Bronchial epithelial cell (primary cell): ENCODE data around the gene CLNK. TPM values are rescaled to one million over a fixed set of nuclear protein-coding genes. Genes with fewer than 3 reads are reported as not detected.

Source experiments
- DNase-seq: peaks from one replicate; pipeline ENCODE4 v3.0.0-alpha.2; 2010; ENCODE audit warnings: low read depth
- FAIRE-seq: peaks from 2 replicates; lab custom pipeline; 2011; peaks lifted over from hg19 to GRCh38; lab: Jason Lieb, UNC
- H3K27me3 ChIP-seq: 2 replicates; pipeline ENCODE4 v1.5.1; 2011; ENCODE audit warnings: low read length; ENCODE audit not compliant: control insufficient read depth, insufficient read depth
- H3K36me3 ChIP-seq: 2 replicates; pipeline ENCODE4 v1.5.1; 2011; ENCODE audit warnings: low read length; ENCODE audit not compliant: control insufficient read depth, insufficient read depth
- H3K4me3 ChIP-seq: 2 replicates; pipeline ENCODE4 v1.5.1; 2011; ENCODE audit warnings: mild to moderate bottlenecking, low read depth, low read length, control low read depth
- total RNA-seq: library from RNA; depleted of rRNA; stranded (reverse); fragments of >200 nt; gene quantifications from 2 replicates; pipeline ENCODE4 v1.2.1, GENCODE V29; 2014
- TF ChIP-seq, protein P1 (sequence below): IDR thresholded peaks from 2 replicates; pipeline ENCODE4 v1.5.1; 2011; ENCODE audit warnings: mild to moderate bottlenecking, moderate library complexity, low read length, control low read depth, inconsistent platforms; ENCODE audit not compliant: insufficient read depth, severe bottlenecking

CLNK gene
- total RNA-seq, 1 donor from 2014 or later, result not detected

DNA sequence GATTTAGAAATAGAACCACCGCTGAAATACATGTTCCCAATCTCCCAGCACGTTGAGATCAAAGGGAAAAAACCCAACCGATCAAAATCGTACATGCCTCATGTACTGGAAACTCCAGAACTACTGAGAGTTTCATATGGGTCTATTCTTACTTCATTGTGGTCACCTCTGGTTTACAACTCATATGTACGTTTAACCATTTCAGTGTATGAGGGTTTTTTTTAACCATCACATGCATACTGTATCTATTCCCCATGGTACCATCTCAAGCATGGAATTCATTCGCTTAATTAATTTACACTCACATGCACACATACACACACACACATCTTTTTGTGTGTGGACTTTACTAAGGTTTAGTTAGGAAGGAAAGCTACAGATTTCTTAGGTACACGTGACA, 46.0 kb upstream of the CLNK start:
- TF ChIP-seq, protein P1, sequence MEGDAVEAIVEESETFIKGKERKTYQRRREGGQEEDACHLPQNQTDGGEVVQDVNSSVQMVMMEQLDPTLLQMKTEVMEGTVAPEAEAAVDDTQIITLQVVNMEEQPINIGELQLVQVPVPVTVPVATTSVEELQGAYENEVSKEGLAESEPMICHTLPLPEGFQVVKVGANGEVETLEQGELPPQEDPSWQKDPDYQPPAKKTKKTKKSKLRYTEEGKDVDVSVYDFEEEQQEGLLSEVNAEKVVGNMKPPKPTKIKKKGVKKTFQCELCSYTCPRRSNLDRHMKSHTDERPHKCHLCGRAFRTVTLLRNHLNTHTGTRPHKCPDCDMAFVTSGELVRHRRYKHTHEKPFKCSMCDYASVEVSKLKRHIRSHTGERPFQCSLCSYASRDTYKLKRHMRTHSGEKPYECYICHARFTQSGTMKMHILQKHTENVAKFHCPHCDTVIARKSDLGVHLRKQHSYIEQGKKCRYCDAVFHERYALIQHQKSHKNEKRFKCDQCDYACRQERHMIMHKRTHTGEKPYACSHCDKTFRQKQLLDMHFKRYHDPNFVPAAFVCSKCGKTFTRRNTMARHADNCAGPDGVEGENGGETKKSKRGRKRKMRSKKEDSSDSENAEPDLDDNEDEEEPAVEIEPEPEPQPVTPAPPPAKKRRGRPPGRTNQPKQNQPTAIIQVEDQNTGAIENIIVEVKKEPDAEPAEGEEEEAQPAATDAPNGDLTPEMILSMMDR, result no peak
- FAIRE-seq (no peak), DNase-seq (no peak)
- no peaks in the 10 kb centered on the region for H3K27me3 ChIP-seq
- H3K36me3 ChIP-seq, result no peaks in the 10 kb centered on the region
- H3K4me3 ChIP-seq, result no peak overlapping the region

DNA sequence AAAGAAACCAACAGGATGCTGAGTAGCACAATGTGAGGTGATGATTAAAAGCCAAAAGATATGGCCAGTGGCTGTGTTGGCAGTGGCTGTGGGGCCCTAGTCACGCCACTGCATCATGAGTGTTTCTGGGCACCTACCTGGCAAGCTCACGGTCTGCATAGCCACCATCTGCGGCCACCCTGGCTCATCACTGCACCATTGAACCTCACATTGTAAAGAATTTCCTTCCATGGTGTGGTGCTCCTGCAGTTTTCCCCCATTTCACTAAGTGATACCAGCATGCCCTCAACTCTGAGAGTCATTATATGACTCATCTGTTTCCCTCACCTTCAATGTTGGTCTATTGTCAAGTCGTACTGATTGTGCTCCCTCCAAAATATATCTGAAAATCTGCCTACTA, 45.5 kb upstream of the CLNK start:
- H3K4me3 ChIP-seq, result no peak overlapping the region
- DNase-seq (no peak), FAIRE-seq (peak; percentile 23)
- H3K27me3 ChIP-seq, result no peaks in the 10 kb centered on the region
- H3K36me3 ChIP-seq, result no peaks in the 10 kb centered on the region
- TF ChIP-seq, protein P1, result no peak

DNA sequence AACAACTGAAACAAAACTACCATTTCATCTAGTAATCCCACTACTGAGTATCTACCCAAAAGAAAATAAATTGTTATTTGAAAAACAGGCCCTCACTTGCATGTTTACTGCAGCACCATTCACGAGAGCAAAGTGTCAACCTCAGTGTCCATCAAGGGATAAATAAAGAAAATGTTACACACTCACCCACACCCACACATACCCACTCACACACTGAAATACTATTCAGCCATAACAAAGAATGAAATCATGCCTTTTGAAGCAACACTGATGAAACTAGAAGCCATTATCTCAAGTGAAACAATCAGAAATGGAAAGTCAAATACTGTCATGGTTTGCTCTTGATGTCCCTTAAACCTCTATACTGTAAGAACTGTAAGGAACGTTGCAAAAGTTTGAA, 44.8 kb upstream of the CLNK start:
- TF ChIP-seq, protein P1, result no peak
- H3K4me3 ChIP-seq, result no peak overlapping the region
- DNase-seq (no peak), FAIRE-seq (no peak)
- H3K36me3 ChIP-seq, result no peaks in the 10 kb centered on the region
- no peaks in the 10 kb centered on the region for H3K27me3 ChIP-seq

DNA sequence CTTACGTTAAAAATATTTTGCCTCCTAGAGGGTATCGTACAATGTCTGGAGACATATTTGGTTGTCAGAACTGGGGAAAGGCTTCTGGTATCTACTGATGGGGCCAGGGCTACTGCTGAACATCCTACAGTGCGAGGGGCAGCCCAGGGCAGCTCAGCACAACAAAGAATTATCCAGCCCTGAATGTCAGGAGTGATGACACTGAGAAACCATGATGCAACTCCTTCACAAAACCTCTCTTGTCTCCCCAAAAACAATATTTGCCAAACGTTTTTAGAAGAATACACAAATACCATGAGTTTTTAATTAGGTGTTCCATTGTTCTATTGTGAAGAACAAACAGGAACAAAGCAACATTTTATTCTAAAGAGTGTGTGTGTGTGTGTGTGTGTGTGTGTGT, 43.4 kb upstream of the CLNK start:
- no peak for FAIRE-seq
- TF ChIP-seq, protein P1, result no peak
- no peak for DNase-seq
- Histone ChIP-seq H3K4me3 (no peak overlapping the region), H3K36me3 (no peaks in the 10 kb centered on the region), H3K27me3 (no peaks in the 10 kb centered on the region)

DNA sequence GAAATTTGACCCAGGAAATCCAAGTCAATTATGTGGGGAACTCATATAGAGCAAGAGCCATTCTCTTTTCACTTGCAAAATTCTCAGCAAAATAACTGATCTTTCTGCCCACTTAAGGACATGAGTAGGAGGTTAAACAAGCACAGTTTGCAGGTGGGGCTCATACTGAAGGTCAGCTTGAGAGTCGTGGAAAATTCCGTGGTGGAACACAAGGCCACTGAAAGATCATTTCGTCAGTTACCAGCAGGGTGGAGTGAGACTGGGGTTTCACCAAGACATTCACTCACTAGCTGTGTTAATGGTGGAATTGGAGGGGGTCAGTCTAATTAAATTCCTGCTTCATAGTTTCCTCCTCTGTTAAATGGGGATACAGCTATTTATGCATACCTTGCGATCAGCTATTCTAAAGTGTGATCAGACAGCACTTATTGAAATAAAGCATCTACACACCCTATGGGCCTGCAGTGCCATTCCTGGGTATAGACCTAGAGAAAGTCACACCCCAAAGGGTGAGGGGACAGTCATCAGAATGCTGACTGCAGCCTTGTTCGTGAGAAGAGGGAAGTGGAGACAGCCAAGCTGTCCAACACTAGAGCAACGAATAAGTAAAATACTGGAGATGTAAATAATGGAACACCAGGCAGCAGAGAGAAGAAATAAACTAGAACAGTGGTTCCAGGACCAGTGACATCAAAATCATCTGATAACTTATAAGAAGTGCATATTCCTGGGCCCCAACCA, 42.7 kb upstream of the CLNK start:
- TF ChIP-seq, protein P1, result no peak
- Histone ChIP-seq H3K27me3 (no peaks in the 10 kb centered on the region), H3K4me3 (no peak overlapping the region), H3K36me3 (no peaks in the 10 kb centered on the region)
- FAIRE-seq (no peak), DNase-seq (no peak)

DNA sequence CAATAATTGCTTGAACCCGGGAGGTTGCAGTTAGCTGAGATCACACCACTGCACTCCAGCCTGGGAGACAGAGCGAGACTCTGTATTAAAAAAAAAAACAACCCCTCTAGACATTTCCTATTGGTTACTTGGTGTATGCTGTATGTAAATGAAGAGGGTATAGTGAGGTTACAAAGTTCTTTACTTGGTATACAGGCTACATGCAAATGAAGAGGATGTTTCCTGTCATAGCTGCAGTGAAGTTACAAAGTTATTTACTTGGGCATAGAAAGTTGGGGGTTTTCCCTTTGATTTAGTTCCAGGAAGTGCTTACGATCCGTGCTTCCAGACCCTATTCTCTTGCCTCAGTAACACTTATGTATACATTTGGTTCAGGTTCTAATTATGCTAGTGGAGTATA, 38.4 kb upstream of the CLNK start:
- no peak overlapping the region for H3K4me3 ChIP-seq
- TF ChIP-seq, protein P1, result no peak
- DNase-seq, result no peak
- FAIRE-seq, result no peak
- no peaks in the 10 kb centered on the region for H3K27me3 ChIP-seq
- H3K36me3 ChIP-seq, result no peaks in the 10 kb centered on the region
